HG03469 (cell line): Measurements from ENCODE around the gene ETFA.
"Not testable (repeated sequence)": the region's sequence is repeated elsewhere in the genome, so short reads cannot be mapped to it uniquely, and the experiment has no call there.

Source experiments
- ATAC-seq: cut with Tn5 transposase; IDR thresholded peaks from one replicate; pipeline ENCODE4 v1.9.1; 2021; ENCODE audit warnings: mild to moderate bottlenecking, moderate library complexity, moderate number of reproducible peaks; ENCODE audit not compliant: unreplicated experiment

Gene ETFA

DNA sequence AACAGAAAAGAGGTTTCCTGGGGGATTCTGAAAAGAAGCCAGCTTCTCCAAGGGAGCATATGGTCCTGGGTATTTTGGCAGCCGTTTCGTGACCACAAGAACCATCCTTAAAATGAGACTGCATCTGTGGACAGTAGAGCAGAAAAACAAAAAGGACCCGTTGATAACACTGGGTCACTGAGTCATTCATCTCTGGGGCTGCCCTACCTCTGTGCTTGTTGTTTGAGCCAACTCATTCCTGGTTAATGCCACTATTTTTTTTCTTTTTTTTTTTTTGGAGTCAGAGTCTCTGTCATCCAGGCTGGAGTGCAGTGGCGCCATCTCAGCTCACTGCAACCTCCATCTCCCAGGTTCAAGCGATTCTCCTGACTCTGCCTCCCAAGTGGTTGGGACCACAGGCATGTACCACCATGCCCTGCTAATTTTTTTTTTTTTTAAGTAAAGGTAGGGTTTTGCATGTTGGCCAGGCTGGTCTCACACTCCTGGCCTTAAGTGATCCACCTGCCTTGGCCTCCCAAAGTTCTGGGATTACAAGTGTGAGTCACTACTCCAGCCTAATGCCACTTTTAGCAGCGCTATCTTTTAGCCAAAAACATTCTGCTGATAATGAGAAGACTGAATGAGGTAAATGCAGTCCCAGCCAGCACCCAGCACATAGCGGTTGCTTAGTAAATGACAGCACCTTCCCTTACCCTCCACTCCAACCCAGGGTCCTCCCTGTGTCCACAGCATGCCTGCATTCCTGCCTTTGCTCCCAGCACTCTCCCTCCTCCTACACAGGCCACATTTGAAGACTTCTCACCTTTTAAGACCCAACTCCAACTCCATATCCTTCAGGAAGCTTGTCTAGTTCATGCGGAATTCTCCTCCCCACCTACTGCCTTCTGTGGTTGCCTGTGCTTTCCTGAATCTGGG, 16.2 kb upstream of the ETFA start:
- no peak for ATAC-seq

DNA sequence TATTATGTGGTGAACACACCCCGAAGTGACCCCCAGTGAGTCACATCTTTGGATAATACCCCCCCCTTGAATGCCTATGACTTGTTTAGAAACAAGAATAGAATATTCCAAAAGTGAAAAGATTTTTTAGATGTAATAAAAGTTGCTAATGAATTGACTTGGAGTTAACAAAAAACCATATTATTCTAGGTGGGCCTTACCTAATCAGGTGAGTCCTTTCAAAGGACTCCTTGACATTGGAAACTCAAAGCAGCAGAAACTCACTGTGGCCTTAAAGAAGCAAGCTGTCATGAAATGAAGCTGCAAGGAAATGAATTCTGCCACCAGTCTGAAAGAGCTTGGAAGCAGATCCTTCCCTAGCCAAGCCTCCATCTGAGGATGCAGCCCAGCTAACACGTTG, 14.4 kb upstream of the ETFA start:
- no peak for ATAC-seq

DNA sequence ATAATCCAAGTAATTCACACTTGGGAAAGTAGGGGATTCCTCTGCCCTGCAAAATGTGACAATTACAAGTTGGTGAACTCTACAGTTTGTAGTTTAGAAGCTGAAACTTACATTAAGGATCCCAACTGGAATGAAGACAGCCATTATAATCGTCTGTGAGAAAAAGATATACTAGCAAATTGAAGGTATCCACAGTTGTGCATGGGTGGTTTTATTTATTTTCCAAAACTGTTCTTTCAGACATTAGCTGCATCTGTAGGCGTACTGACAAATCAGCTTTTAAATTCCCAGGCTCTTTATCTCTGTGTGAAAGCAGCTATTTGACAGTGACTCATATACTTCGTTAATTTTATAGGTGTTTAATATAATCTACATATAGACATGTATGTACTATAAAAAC, 12.8 kb upstream of the ETFA start:
- ATAC-seq = no peak

DNA sequence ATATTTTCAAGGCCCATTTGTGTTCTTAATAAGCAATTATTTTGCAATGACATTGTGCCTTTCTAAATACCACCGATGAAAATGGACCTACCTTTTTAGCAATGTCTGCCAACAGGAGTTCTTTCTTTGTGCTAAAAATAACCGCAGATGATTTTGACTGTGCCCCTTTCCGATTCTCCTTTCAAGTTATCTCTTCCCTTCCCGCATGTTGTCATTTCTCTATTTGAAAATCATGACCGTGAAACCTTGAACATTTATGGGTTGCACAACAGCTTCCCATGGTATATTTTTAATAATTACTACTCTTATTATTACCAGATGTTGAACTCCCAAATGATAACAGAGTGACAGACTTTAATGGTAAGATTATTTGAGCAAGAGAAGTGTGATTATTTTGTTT, 10.3 kb upstream of the ETFA start:
- no peak for ATAC-seq

DNA sequence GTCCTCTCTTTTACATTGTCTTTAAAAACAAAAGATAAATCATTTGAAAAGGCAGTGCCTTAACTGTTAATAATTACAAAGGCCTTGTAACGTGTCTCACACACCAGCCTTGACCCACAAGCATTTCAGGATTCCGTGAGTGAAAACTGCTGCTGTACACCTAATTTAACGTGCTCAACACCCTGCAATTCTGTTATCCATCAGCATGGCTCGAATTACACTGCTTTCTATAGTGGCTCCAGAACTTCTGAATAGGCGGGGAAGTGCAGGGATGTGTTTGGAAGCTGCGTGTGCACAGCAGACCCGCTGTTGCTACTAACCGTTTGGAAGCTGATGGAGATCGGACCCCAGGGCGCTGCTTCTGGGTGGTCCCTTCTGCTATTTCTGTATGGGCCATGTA, 9.9 kb upstream of the ETFA start:
- no peak for ATAC-seq

DNA sequence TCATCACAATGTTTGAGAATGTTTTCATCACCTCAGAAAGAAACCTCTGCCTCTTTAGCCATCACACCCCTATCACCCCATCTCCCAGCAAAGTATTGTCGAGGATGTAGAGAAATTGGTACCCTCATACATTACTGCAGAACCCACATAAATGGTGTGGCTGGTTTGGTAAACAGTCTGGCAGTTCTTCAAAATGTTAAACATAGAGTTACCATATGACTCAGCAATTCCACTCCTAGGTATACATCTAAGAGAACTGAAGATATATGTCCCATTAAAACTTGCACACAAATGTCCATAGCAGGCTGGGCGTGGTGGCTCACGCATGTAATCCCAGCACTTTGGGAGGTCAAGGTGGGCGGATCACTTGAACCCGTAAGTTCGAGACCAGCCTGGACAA, 8.7 kb upstream of the ETFA start:
- no peak for ATAC-seq

DNA sequence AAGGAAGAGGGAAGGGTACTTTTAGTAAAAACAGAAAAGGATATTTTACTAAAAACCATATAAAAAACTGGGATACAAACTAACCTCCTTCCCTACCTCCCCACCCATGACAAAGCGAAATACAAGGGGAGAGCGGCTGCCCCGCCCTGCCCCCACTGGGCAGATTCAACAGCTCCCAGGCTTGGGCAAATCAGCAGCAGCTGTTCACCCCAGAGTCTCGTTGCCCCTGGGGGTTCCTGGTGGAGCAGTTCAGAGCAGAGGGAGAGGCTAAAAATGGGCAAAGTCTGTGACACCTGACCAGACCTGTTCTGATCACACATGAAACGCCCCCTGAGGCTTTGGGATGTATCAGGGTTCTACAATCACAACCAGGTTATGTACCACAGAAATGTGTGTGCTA, 2.5 kb upstream of the ETFA start:
- no peak for ATAC-seq

DNA sequence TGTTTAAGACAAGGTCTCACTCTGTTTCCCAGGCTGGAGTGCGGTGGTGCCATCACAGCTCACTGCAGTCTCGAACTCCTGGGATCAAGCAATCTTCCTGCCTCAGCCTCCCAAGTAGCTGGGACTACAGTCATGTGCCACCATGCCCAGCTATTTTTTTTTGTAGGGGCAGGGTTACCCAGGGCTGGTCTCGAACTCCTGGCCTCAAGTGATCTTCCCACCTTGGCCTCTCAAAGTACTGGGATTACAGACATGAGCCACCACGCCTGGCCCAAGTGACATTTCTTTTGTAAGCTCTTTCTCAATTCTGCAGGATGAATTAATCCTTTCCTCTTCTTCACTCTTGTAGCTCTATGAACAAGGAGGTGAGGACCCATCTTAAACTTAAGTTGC, 1.9 kb upstream of the ETFA start:
- not testable (repeated sequence) for ATAC-seq

DNA sequence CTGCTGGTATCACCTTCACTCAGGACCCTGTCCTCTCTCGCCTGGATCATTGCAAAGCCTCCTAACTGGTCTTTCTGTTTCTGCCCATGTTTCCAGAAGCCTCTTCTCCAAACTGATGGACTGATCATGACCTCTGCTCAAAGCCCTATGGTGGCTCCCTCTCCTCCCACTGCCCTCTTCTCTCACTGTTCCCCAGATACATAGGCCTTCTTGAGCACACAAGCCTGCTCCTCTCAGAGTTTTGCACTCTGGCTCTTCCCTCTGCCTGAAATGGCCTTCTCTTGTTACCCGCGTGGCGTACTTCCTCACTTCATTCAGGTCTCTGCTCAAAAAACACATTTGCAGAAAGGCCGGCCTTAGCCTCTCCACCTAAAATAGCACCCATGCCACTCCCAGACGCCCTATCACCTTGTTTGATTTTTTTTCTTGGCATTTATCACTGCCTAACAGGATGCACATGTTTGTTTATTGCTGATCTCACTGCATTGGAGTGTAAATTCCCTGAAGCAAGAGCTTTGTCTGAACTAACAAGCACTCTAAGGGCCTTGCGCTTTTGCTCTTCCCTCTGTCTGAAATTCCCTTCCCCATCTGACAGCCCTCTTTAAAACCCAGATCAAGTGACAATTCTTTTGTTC, 1.4 kb upstream of the ETFA start:
- no peak for ATAC-seq

DNA sequence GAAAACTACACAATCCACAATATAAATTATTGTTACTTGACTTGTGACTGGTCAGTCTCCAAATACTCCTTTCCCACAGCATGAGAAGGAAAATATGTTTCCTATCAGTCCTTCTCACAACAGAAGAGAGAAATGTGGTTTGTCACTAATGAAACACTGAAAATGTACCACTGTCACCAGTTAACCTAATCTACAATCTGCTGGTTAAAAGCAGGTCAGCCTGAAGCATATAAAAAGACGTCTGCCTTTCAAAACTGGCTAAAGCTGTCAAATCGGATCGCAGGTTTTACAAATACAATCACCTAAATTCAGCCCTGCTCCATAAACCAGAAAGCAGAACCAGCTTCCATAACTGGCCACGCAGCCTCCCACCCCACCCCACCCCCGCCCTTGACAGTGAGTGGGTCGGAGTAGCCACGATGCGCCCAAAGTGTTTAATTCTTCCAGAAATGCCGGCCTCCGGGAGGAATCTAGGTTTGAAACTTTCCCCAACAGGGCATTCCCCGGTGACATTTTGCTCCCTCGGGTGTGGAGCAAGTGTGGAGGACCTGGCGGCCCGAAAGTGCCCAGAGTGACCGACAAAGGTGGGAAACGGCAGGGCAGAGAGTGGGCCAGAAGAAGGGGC, 682 bp downstream of the ETFA start:
- ATAC-seq = no peak

DNA sequence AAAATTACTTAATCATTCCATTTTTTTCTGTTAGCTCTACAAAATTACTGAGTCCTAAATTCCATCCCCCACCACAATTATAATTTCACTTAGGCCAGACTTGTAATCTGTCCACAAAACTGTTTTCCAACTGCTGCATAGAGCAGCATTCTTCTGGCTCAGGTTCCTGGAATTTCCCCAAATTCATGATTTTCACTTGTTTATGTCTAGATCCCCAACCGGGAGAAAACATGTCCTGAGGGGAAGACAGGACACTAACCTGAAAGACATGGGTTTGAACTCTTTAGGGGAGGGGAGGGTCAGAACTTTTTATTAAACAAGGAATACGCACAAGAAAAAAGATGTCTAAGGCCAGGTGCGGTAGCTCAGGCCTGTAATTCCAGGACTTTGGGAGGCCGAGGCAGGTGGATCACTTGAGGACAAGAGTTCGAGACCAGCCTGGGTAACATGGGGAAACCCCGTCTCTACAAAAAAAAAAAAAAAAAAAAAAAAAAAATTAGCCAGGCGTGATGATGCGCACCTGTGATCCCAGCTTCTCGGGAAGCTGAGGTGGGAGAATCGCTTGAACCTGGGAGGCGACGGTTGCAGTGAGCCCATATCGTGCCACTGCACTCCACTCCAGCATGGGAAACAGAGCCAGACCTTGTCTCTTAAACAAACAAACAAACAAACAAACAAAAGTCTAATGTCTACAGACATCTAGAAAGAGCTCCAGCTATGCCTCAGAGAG, 1.5 kb downstream of the ETFA start:
- ATAC-seq = no peak

DNA sequence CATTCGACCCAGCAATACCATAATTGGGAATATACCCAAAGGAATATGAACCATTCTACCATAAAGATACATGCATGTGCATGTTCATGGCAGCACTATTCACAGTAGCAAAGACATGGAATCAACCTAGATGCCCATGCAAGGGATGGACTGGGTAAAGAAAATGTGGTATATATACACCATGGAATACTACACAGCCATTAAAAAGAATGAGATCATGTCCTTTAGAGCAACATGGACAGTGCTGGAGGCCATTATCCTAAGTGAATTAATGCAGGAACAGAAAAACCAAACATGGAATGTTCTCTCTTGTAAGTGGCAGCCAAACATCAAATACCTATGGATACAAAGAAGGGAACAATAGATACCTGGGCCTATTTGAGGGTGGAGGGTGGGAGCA, 7.4 kb downstream of the ETFA start:
- no peak for ATAC-seq

DNA sequence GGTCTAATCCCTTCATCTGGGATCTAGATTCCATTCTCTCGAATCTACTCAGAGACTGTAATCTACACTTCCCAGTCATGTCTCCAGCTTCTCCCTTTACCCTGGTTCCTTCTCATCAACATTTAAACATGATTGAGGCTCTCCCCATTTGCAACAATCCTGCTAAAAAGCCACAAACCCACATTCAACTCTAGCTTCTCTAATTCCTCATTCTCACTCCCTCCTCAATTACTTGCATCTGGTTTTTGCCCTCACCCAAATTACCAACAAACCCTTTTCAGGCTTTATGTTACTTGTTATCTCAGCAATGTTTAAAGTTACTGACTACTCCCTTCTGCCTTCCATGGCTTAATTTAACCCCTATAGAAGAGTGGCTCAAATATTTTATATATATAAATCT, 11.5 kb downstream of the ETFA start:
- no peak for ATAC-seq

DNA sequence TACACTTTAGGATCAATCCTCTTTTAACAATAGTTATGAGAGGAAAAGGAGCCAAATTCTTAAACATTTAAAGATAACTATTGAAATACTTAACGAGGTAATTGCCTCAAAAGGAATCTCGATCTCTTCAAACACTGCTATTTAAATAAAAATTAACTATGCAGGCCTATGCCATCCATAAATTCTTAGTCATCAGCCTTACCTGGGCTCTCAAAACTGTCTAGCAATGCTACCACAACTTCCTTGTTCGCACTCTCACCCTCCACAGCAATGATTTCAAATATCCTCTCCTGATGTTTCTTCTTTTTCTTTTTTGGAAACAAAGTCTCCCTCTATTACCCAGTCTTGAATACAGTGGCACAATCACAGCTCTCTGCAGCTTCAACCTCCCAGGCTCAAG, 12.3 kb downstream of the ETFA start:
- no peak for ATAC-seq

DNA sequence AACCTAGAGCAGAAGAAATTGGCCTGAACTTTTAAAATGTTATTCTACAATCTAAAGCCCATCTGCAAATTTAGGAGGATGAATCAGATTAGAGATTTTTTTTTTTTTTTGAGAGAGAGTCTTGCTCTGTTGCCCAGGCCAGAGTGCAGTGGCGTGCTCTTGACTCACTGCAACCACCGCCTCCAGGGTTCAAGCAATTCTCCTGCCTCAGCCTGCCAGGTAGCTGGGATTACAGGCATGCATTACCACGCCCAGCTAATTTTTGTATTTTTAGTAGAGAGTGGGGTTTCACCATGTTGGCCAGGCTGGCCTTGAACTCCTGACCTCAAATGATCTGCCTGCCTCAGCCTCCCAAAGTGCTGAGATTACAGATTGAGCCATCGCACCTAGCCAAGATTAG, 13.3 kb downstream of the ETFA start:
- ATAC-seq = not testable (repeated sequence)

DNA sequence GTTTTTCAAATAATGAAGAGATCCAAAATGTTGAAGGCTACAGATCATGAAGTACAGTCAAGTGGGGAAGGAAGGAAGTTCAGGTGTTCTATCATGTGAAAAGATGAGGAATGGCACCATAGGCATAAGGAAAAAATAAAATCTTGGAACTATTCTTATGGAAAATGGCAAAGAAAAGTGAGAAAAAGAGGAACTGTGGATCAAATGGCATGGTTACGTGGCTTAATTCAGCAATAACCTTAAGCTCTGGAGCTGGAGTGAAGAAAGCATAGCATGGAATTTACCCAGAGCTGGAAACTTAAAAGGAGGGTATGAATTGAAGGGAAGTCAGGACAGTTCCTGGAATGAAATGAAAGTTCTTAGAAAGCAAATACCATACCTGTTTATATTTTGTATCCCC, 14.4 kb downstream of the ETFA start:
- no peak for ATAC-seq

DNA sequence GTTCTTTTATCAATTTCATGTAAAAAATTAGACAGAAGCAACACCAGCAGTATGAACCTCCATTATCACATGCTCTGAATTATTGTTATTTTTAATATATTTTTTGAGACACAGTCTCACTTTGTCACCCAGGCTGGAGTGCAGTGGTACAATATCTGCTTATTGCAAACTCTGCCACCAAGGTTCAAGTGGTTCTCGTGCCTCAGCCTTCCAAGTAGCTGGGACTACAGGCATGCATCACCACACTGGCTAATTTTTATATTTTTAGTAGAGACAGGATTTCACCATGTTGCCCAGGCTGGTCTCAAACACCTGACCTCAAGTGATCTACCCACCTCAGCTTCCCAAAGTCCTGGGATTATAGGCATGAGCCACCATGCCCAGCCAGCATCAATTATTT, 16.8 kb downstream of the ETFA start:
- not testable (repeated sequence) for ATAC-seq

DNA sequence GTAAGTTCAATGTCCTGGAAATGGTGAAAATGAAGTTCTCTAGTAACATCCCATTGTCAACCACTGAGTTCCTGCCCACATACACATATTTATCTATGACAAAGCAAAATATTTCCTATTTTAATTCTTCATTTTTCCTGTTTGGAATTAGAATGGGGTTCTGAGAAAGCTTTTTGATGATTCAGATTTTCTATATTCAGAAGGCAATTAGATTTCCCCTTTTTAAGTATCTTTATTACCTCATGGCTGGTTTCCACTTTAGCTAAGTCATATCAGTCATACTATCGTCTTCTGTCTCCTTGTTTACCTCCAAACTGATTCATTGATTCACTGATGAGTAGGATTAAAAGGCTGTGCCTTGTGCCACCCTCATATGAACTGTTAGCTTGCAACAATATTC, 17.9 kb downstream of the ETFA start:
- no peak for ATAC-seq

DNA sequence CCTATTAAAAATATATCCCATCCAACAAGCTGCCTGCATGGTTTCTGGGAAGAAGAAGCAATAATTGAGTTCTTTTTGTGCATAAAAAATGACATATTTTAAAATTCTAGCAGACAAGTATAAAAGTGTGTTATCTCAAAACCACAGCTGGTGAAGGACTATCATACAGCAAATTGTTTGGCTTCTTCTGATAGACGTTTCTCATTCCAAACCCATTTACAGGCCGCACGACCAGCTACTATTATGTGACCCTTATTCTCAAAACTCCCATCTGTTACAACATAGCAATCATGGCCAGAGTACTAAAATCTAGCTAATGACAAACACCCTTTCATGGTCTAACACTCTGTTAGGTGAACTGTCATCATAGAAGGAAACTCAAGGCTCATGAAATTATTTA, 21.7 kb downstream of the ETFA start:
- ATAC-seq = no peak

DNA sequence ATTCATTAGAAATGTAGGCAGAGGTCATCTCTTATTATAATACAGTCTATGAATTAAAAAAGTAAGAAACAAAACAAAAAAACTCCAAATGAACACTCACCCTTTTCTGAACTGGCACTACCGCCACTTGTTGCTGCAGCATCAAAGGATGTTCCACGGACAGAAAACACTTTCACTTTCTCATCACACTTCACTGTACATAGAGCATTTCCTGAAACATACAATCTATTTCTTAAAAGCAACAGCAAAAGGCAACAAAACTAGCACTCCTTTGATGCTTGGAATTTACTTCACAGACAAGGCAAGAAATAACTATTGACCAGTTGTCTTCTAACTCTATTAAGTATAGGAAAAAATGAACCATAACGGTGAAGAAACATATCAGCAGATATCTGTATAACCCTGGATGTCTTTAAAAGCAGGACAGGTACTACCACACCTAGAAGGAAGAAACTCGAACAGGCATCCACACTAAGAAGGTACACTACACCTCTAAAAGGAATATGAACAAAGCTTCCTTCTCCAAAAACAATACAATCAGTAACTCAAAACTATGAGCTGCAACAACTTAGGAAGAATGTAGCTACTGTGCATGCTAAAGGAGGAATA, 24.9 kb downstream of the ETFA start:
- no peak for ATAC-seq

DNA sequence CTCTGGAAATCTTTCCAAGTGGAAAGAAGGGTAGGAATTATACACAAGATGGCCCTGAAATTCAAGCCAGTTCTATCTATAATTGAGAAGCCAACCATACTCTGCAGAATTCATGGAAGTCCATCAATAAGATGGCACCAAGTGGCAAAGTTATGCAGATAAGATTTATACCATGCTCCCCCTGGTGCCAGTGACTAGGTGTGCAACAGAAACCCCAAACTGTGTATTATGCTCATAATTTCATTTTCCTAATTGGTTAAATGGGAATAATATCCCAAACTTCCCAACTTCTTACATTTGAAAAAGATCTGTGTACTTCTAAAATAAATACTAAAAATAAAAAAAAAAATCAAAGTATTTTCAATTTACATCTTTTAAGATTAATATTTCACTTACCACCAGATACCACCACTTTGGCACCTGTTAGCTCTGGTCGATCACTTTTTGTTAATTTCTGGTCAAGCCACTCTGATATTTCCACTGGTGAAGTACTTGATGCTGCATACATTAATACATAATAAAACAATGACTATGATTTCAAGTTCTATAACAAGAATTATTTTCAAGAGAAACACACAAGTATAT, 25.9 kb downstream of the ETFA start:
- ATAC-seq = no peak
